ENCODE results near the gene SECISBP2L. TPM values are rescaled to one million over a fixed set of nuclear protein-coding genes. Genes with fewer than 3 reads are reported as not detected.

SECISBP2L gene
- total and polyA plus RNA-seq, 12 donors, result 6.2 to 49.8 (median 42.4) TPM

- no peak for DNase-seq
- no peaks in the 10 kb centered on the region for H3K36me3 ChIP-seq
- no peak overlapping the region for H3K4me3 ChIP-seq
- no peaks in the 10 kb centered on the region for H3K9me3 ChIP-seq
- H3K27ac ChIP-seq, result no peak overlapping the region
- TF ChIP-seq CTCF (IDR thresholded peaks at IDR 0.05), result no peak
- intact Hi-C loops (cut with DNase I), result no loop called here
- H3K4me1 ChIP-seq, result no peaks in the 10 kb centered on the region
- no peaks in the 10 kb centered on the region for H3K27me3 ChIP-seq
- WGBS, 2 donors, result 64 to 73% methylated on average over 5 of the region's 5 CpGs
- ATAC-seq, result no peak
These were observed 39.6 kb upstream of the SECISBP2L start for GRCh38 chr15:49085696-49086459.

GRCh38 chr15:49084285-49084570 lies 38.0 kb upstream of the SECISBP2L start:
- H3K27ac ChIP-seq, result no peak overlapping the region
- 87 to 96% methylated on average over 3 of the region's 3 CpGs for WGBS, 2 donors
- no peaks in the 10 kb centered on the region for H3K27me3 ChIP-seq
- H3K4me1 ChIP-seq, result no peaks in the 10 kb centered on the region
- no peaks in the 10 kb centered on the region for H3K9me3 ChIP-seq
- intact Hi-C loops (cut with DNase I), result no loop called here
- DNase-seq (no peak), ATAC-seq (no peak)
- TF ChIP-seq CTCF (IDR thresholded peaks at IDR 0.05), result no peak
- no peak overlapping the region for H3K4me3 ChIP-seq
- no peaks in the 10 kb centered on the region for H3K36me3 ChIP-seq

GRCh38 chr15:49083401-49084284 lies 37.4 kb upstream of the SECISBP2L start:
- Histone ChIP-seq H3K4me1 (no peaks in the 10 kb centered on the region), H3K27ac (no peak overlapping the region), H3K4me3 (no peak overlapping the region), H3K9me3 (no peaks in the 10 kb centered on the region), H3K36me3 (no peaks in the 10 kb centered on the region), H3K27me3 (no peaks in the 10 kb centered on the region)
- intact Hi-C loops (cut with DNase I), result no loop called here
- ATAC-seq (no peak), DNase-seq (no peak)
- TF ChIP-seq CTCF (IDR thresholded peaks at IDR 0.05), result no peak
- WGBS, 2 donors, result 86 to 94% methylated on average over 5 of the region's 5 CpGs

- ATAC-seq, result no peak
- Histone ChIP-seq H3K27ac (no peak overlapping the region), H3K27me3 (no peaks in the 10 kb centered on the region), H3K4me1 (no peaks in the 10 kb centered on the region), H3K9me3 (no peaks in the 10 kb centered on the region), H3K36me3 (no peaks in the 10 kb centered on the region), H3K4me3 (no peak overlapping the region)
- TF ChIP-seq CTCF (IDR thresholded peaks at IDR 0.05), result no peak
- DNase-seq, result no peak
- 37 to 66% methylated on average over 1 of the region's 1 CpG for WGBS, 2 donors
- intact Hi-C loops (cut with DNase I), result no loop called here
These were observed 36.7 kb upstream of the SECISBP2L start for GRCh38 chr15:49082960-49083359.
